HepG2 (cell line): ENCODE measurements around the gene RPS6KA5. TPM values are rescaled to one million over a fixed set of nuclear protein-coding genes. Genes with fewer than 3 reads are reported as not detected.

Experiments used
- BCL6 ChIP-seq: IDR thresholded peaks from 2 replicates; pipeline ENCODE4 v1.6.1; 2016; ENCODE audit warnings: missing genetic modification reagents, missing compliant biosample characterization
- CENPX ChIP-seq: sonication (generic); formaldehyde crosslinking; IDR thresholded peaks from 2 replicates; pipeline ENCODE4 v1.9.0; 2021; ENCODE audit warnings: mild to moderate bottlenecking, missing genetic modification reagents, moderate library complexity
- CHD2 ChIP-seq: IDR thresholded peaks from 2 replicates; pipeline ENCODE4 v1.6.1; 2011; ENCODE audit warnings: low read depth, low read length, improper control_type of control experiment
- CREBL2 ChIP-seq: sonication (generic); formaldehyde crosslinking; IDR thresholded peaks from 2 replicates; pipeline ENCODE4 v1.8.1; 2023; ENCODE audit warnings: missing genetic modification reagents, mild to moderate bottlenecking, borderline replicate concordance
- FUBP1 ChIP-seq: sonication (generic); formaldehyde crosslinking; IDR thresholded peaks from 2 replicates; pipeline ENCODE4 v1.5.1; 2020; ENCODE audit warnings: missing genetic modification reagents, mild to moderate bottlenecking, borderline replicate concordance
- GATAD1 ChIP-seq: IDR thresholded peaks from 2 replicates; pipeline ENCODE4 v1.6.1; 2016; ENCODE audit warnings: missing genetic modification reagents, missing compliant biosample characterization
- HDAC1 ChIP-seq: sonication (generic); formaldehyde crosslinking; IDR thresholded peaks from 2 replicates; pipeline ENCODE4 v1.5.1; 2020; ENCODE audit warnings: mild to moderate bottlenecking, missing genetic modification reagents
- IKZF1 ChIP-seq: fragments of 450-650 bp; IDR thresholded peaks from 2 replicates; pipeline ENCODE4 v1.7.1; 2016
- MED1 ChIP-seq: sonication (generic); formaldehyde crosslinking; IDR thresholded peaks from 2 replicates; pipeline ENCODE4 v1.4.0; 2020; ENCODE audit warnings: missing genetic modification reagents
- NFE2L1 ChIP-seq: sonication (generic); formaldehyde crosslinking; IDR thresholded peaks from 2 replicates; pipeline ENCODE4 v1.4.0; 2020; ENCODE audit warnings: missing genetic modification reagents, mild to moderate bottlenecking, borderline replicate concordance
- PHF8 ChIP-seq: sonication (generic); formaldehyde crosslinking; IDR thresholded peaks from 2 replicates; pipeline ENCODE4 v1.5.0; 2020; ENCODE audit warnings: missing genetic modification reagents
- POLR2AphosphoS2 ChIP-seq: IDR thresholded peaks from 2 replicates; pipeline ENCODE4 v1.6.1; 2011; ENCODE audit warnings: low read depth, low read length, improper control_type of control experiment
- PTBP1 ChIP-seq: fragments of 200-400 bp; formaldehyde crosslinking; IDR thresholded peaks from 2 replicates; pipeline ENCODE4 v1.6.1; 2018; ENCODE audit warnings: low read length, low read depth; ENCODE audit not compliant: poor library complexity, severe bottlenecking
- RARG ChIP-seq: sonication (generic); formaldehyde crosslinking; IDR thresholded peaks from 2 replicates; pipeline ENCODE4 v1.4.0; 2020; ENCODE audit warnings: low read depth, mild to moderate bottlenecking, missing genetic modification reagents
- SOX13 ChIP-seq, 3 experiments: fragments of 450-650 bp in 1 of 3; sonication (generic) in 1 of 3; formaldehyde crosslinking in 1 of 3; IDR thresholded peaks in 2 of 3; conservative IDR thresholded peaks in 1 of 3; 2 replicates each; pipeline versions ENCODE4 v1.5.0 to v1.6.1; 2016 to 2020; ENCODE audit warnings: antibody characterized with exemption in 1 of 3, mild to moderate bottlenecking in 1 of 3, missing compliant biosample characterization in 1 of 3, missing genetic modification reagents in 1 of 3, moderate library complexity in 1 of 3
- SSRP1 ChIP-seq: IDR thresholded peaks from 2 replicates; pipeline ENCODE4 v1.6.1; 2016; ENCODE audit warnings: control low read depth
- SYNCRIP ChIP-seq: fragments of 200-400 bp; formaldehyde crosslinking; IDR thresholded peaks from 2 replicates; pipeline ENCODE4 v1.6.1; 2018; ENCODE audit warnings: mild to moderate bottlenecking, low read depth, low read length; ENCODE audit not compliant: insufficient read depth
- TAF1 ChIP-seq: sonication (generic); formaldehyde crosslinking; IDR thresholded peaks from 2 replicates; pipeline ENCODE4 v1.4.0; 2020; ENCODE audit warnings: missing genetic modification reagents
- TIGD3 ChIP-seq: sonication (generic); formaldehyde crosslinking; IDR thresholded peaks from 2 replicates; pipeline ENCODE4 v1.5.1; 2020; ENCODE audit warnings: mild to moderate bottlenecking, missing genetic modification reagents, borderline replicate concordance
- ZBTB33 ChIP-seq: sonication (generic); formaldehyde crosslinking; IDR thresholded peaks from 2 replicates; pipeline ENCODE4 v1.4.0; 2020; ENCODE audit warnings: missing genetic modification reagents
- ZNF18 ChIP-seq: sonication (generic); formaldehyde crosslinking; IDR thresholded peaks from 2 replicates; pipeline ENCODE4 v1.8.0; 2022; ENCODE audit warnings: mild to moderate bottlenecking, missing genetic modification reagents; ENCODE audit not compliant: insufficient replicate concordance
- ZNF543 ChIP-seq: sonication (generic); formaldehyde crosslinking; IDR thresholded peaks from 2 replicates; pipeline ENCODE4 v1.4.0; 2020; ENCODE audit warnings: mild to moderate bottlenecking, missing genetic modification reagents
- ZNF570 ChIP-seq: sonication (generic); formaldehyde crosslinking; IDR thresholded peaks from 2 replicates; pipeline ENCODE4 v1.4.0; 2020; ENCODE audit warnings: mild to moderate bottlenecking, missing genetic modification reagents, borderline replicate concordance
- polyA plus RNA-seq, 8 experiments: library from polyadenylated mRNA; depleted of rRNA in 3 of 8; stranded (reverse) in 7 of 8; unstranded in 1 of 8; fragments of >200 nt; fragmentation: Illumina TruSeq in 4 of 8; extraction: Trizol in 4 of 8; gene quantifications; 2 replicates each; pipeline versions ENCODE4 v1.2.1 to v1.2.3, GENCODE V29; 2011 to 2016; ENCODE audit warnings: low read depth in 4 of 8, missing spikeins in 1 of 8, mixed read lengths in 1 of 8; ENCODE audit not compliant: insufficient read depth in 1 of 8
- total RNA-seq, 5 experiments: library from RNA; depleted of rRNA; stranded (reverse); fragments of >200 nt; fragmentation: Illumina TruSeq; extraction: Trizol; gene quantifications; 2 replicates each; pipeline ENCODE4 v1.2.3, GENCODE V29; 2016; ENCODE audit warnings: low read depth in 1 of 5

RPS6KA5 gene
- total and polyA plus RNA-seq, 2 of the 13 experiments (the other 11 are each of a cell fraction or from before 2014, with no cell fraction given): 0.50 to 0.58 TPM

GRCh38 chr14:90827919-90828610 lies 232.4 kb downstream of the RPS6KA5 start (continued):
- TF ChIP-seq TIGD3 (CRISPR knock-in tag) (no peak), CREBL2 (CRISPR knock-in tag) (no peak), POLR2AphosphoS2 (no peak), ZNF543 (no peak), RARG (CRISPR knock-in tag) (no peak), ZBTB33 (CRISPR knock-in tag) (no peak), SSRP1 (CRISPR knock-in tag) (no peak), CHD2 (no peak), IKZF1 (no peak), SOX13 (IDR thresholded peaks at IDR 0.05) (no peak), SOX13 (CRISPR knock-in tag; conservative IDR thresholded peaks at IDR 0.05 in 1 of 2, IDR thresholded peaks at IDR 0.05 in 1 of 2) (no peak), SYNCRIP (no peak), ZNF570 (no peak), GATAD1 (CRISPR knock-in tag) (no peak), BCL6 (CRISPR knock-in tag) (no peak), TAF1 (CRISPR knock-in tag) (no peak), PTBP1 (peak; percentile 98), HDAC1 (CRISPR knock-in tag) (peak; percentile 67), ZNF18 (CRISPR knock-in tag) (no peak), PHF8 (CRISPR knock-in tag) (no peak), CENPX (CRISPR knock-in tag) (no peak), MED1 (peak; percentile 25; the same call in 1 of the 2 replicates), FUBP1 (CRISPR knock-in tag) (no peak), NFE2L1 (CRISPR knock-in tag) (no peak)
